AG04449 (cell line): ENCODE data around the gene H1-8.

Experiments
- CTCF ChIA-PET: fragments of 350-600 bp; formaldehyde crosslinking; extraction: SDS; loops from one replicate; lab custom pipeline; 2021; ENCODE audit warnings: antibody characterized with exemption; lab: Yijun Ruan, JAX
- POLR2A ChIA-PET: fragments of 400-600, 350-600 bp; formaldehyde crosslinking; extraction: SDS; loops from one replicate; lab custom pipeline; 2020; ENCODE audit warnings: antibody characterized with exemption, inconsistent platforms; lab: Yijun Ruan, JAX
- DNase-seq: peaks from one replicate; pipeline ENCODE4 v3.0.0-alpha.2; 2010; ENCODE audit warnings: low read depth, low spot score
- H3K4me3 ChIP-seq: 2 replicates; pipeline ENCODE4 v1.5.1; 2011; ENCODE audit warnings: low read depth, mild to moderate bottlenecking, control low read depth, low read length
- TF ChIP-seq, protein P1 (sequence below): IDR thresholded peaks from one replicate; pipeline ENCODE4 v1.5.1; 2011; ENCODE audit warnings: mild to moderate bottlenecking, moderate library complexity, low read length, control low read depth, inconsistent platforms; ENCODE audit not compliant: insufficient read depth; ENCODE audit errors: missing control alignments

The H1-8 gene

DNA sequence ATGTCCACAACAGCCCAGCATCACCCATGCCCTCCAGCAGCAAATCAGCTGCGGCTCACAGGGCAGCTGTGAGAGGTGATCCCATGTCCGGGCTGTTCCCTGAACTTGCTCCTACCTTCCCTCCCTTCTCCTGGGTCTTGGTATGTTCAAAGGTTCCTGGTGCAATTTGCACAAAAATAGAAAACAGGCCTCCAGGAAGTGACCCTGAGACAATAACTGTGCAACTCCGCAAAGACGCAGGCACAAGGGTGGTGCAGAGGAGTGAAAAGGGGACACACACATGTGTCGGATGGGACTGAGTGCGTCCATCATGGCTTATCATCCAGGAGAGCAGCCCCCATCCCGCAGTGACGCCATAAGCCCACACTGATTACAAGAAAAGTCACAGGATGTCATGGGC, 47.2 kb downstream of the H1-8 start:
- CTCF ChIA-PET, result interaction anchor here (1.4 kb wide), 1 partner anchor 239 kb away, joined by 3 read pairs; no protein-coding TSS in a partner anchor
- no peak for DNase-seq
- H3K4me3 ChIP-seq, result no peak overlapping the region
- TF ChIP-seq, protein P1, sequence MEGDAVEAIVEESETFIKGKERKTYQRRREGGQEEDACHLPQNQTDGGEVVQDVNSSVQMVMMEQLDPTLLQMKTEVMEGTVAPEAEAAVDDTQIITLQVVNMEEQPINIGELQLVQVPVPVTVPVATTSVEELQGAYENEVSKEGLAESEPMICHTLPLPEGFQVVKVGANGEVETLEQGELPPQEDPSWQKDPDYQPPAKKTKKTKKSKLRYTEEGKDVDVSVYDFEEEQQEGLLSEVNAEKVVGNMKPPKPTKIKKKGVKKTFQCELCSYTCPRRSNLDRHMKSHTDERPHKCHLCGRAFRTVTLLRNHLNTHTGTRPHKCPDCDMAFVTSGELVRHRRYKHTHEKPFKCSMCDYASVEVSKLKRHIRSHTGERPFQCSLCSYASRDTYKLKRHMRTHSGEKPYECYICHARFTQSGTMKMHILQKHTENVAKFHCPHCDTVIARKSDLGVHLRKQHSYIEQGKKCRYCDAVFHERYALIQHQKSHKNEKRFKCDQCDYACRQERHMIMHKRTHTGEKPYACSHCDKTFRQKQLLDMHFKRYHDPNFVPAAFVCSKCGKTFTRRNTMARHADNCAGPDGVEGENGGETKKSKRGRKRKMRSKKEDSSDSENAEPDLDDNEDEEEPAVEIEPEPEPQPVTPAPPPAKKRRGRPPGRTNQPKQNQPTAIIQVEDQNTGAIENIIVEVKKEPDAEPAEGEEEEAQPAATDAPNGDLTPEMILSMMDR, result no peak
- POLR2A ChIA-PET, result no interaction called here

DNA sequence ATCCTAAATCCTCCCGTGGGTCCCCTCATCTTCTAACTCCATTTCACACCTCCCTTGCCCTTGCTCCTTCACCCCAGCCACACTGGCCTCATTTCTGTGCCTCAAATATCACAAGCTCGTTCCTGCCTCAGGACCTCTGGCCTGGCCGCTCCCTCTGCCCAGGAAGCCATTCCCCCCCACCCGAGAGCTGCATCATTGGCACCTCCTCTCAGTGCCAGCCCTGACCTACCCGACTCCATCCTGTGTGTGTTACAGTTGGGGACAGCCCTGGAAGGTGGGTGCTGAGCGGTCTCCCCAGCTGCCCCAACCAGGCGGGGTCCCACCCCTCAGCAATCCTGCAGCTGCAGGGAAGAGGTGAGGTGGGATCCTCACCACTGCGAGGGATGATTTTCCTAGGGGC, 49.0 kb downstream of the H1-8 start:
- TF ChIP-seq, protein P1, result no peak
- H3K4me3 ChIP-seq, result no peak overlapping the region
- ChIA-PET POLR2A (no interaction called here), CTCF (interaction anchor here (1.6 kb wide), 1 partner anchor 61 kb away, joined by 3 read pairs; no protein-coding TSS in a partner anchor)
- no peak for DNase-seq

DNA sequence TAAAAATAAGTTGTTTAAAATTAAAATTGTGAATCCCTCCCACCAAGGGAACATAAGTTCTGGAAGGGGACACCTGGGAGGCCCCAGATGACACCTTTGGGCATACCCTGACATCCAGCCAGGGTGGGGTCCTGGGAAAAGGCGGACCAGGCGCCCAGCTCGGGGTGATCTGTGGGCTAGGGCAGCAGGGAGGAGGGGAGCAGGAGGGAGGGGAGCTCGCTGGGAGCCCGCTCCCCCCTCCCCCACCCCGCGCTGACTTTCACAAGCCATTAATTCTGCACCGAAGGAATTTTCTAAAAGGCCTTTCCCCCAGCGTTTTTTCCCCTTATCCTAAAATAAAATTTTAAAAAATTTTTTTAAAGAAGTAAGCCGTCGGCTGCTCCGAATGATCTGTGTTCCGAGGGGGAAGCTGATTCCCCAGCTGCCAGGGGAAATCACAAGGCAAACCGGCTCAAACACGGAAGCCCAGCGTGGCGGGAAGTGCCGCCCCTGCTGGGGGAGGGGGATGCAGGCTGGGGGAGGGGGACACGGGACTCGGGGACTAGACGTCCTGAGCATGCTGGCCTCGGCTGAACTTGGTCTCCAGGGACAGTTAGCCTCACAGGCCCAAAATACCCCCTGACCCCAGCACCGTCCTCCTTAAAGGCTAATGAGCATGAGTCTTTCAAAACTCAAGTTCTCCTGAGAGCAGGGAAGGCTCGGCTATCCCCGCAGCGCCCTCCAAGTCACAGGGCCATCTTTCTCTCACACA, 49.6 kb downstream of the H1-8 start:
- TF ChIP-seq, protein P1, result no peak
- POLR2A ChIA-PET, result no interaction called here
- CTCF ChIA-PET, result interaction anchor here (1.0 to 1.6 kb wide), 3 partner anchors 11 to 62 kb away, joined by 3 to 4 read pairs (median 3); no protein-coding TSS in a partner anchor
- DNase-seq, result no peak
- no peak overlapping the region for H3K4me3 ChIP-seq

DNA sequence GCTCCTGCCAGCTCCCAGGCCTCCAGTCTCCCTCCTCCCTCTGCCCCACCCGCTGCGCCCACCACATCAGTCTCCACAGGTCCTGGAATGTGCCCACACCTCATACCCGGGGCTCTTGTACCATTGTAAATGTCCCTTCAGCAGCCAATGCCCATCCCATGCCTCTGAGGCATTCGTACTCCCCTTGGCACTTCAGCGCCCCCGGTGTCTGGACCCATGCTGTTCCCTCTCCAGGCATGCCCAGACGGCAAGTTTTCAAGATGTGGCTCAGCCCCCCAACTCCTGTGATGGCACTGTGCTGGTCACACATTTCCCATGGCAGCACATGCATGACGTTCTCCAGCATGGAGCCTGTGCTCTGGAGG, 50.2 kb downstream of the H1-8 start:
- CTCF ChIA-PET, result interaction anchor here (1.0 to 1.7 kb wide), 3 partner anchors 10 to 103 kb away, joined by 3 to 7 read pairs (median 4); no protein-coding TSS in a partner anchor
- POLR2A ChIA-PET, result no interaction called here
- H3K4me3 ChIP-seq, result no peak overlapping the region
- no peak for DNase-seq
- TF ChIP-seq, protein P1, result no peak

DNA sequence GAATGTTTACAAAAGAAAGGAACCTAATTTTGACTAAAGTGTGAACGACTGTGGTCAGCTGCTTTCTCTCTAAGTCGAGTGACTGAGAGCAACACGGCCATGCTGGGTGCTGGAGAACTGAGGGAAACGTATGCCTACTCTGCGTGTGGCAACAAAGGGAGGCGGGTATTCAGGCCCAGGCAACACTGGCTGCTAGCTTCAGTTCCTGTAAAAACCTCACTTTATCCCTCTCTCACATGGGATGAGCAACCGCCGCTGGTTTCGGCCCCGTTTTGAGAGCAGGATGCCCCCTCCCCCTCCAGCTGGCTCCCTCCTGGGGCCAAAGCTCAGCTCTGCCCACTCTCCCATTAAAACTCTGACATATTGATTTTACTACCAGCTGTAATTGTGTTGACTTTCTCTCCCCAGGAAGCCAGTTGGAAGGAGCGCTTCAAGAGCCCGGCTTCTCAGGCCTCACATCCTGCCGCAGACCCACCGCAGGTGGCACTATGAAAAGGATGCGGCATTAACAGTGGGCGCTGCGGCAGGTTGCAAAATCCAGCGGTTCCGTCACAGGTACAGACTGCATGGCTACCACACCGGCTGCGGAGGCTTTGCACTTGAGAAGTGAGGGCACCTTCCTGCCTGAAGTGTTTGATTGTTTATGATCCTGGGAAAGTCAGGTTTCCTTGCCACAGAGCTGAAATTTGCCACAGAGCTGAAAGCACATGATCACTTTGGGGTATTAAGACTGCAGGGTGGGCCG, 50.8 kb downstream of the H1-8 start:
- ChIA-PET POLR2A (interaction anchor here (0.7 kb wide), 1 partner anchor 24 kb away, joined by 3 read pairs; no protein-coding TSS in a partner anchor), CTCF (interaction anchor here (0.8 to 4.3 kb wide), 6 partner anchors 9 to 104 kb away, joined by 3 to 19 read pairs (median 4); partner anchors contain the start of gene PLXND1)
- TF ChIP-seq, protein P1, result no peak
- no peak for DNase-seq
- no peak overlapping the region for H3K4me3 ChIP-seq
